Hippocampal formation (tissue), 2 donors: Measurements from ENCODE around the gene LRRC37A2.
"Not testable (repeated sequence)": the region's sequence is repeated elsewhere in the genome, so short reads cannot be mapped to it uniquely, and the experiment has no call there.

Experiments
- DNase-seq, 2 donors: peaks; one replicate each; lab custom pipeline; 2025; lab: John Stamatoyannopoulos, UW

Gene LRRC37A2

GRCh38 chr17:46512168-46512567 lies at the start of gene LRRC37A2:
LRRC37A2 (plus strand) TSS chr17:46512468; CDS start chr17:46512713, 245 bp downstream.
- DNase-seq: not testable (repeated sequence)

DNA sequence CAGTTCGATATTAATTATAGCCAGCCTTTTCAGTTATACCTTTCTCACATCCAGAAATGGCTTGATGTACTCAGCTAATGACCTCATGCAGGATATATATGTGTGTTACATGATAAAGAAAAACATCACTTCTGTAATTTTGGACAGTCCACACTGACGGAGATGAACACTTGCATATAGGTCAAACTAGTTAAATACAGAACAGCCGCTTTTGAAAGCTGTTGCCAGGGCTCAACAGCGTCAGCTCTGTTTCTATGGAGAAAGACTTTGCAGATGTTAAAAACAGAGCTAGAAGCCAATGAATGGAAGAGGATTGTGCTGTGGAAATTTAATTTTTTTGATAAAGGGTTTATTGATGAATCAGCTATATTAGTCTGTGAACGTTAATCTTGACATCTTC lies 44.6 kb upstream of the LRRC37A2 start:
- not testable (repeated sequence) for DNase-seq

GRCh38 chr17:46474489-46474888 lies 37.8 kb upstream of the LRRC37A2 start:
- DNase-seq: not testable (repeated sequence)

- DNase-seq: not testable (repeated sequence)
These were observed 36.7 kb upstream of the LRRC37A2 start for GRCh38 chr17:46475583-46475982.

DNA sequence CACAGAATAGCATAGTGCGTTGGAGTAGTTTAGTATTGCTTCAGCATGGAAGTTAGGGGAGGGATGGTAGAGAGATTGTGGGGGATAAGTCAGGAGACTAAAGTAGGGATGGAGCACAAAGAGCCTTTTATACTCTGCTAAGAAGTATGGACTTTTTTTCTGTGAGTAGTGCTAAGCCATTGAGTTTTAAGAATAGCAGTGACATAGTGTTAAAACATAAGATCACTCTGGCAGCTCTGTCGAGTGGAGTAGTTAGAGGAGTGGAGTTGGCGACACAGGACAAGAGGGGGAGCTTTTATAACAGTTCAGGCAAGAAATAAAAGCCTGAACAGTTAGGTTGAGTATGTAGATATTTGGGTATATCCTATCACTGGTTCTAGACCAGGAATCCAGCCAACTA lies 33.4 kb upstream of the LRRC37A2 start:
- not testable (repeated sequence) for DNase-seq

DNA sequence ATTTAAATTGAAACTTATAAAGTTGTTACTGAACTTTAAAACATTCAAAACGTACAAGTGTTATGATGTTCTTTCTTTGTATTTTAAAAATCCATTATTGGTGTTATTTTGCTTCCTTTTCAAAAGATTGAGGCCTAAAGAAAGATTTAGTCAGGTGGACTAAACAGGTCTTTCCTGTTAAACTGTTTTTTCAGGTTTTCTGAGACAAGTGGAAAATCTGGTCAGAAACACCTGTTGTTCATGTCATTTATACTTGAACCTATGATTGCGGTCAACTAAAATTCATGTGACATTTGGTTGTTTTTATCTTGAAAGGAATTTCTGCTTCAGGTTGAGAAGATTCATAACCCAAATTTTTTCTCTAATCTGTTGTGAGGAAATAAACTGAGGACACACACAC lies 31.0 kb upstream of the LRRC37A2 start:
- not testable (repeated sequence) for DNase-seq

GRCh38 chr17:46492021-46492420 lies 20.2 kb upstream of the LRRC37A2 start:
- DNase-seq: not testable (repeated sequence)

DNA sequence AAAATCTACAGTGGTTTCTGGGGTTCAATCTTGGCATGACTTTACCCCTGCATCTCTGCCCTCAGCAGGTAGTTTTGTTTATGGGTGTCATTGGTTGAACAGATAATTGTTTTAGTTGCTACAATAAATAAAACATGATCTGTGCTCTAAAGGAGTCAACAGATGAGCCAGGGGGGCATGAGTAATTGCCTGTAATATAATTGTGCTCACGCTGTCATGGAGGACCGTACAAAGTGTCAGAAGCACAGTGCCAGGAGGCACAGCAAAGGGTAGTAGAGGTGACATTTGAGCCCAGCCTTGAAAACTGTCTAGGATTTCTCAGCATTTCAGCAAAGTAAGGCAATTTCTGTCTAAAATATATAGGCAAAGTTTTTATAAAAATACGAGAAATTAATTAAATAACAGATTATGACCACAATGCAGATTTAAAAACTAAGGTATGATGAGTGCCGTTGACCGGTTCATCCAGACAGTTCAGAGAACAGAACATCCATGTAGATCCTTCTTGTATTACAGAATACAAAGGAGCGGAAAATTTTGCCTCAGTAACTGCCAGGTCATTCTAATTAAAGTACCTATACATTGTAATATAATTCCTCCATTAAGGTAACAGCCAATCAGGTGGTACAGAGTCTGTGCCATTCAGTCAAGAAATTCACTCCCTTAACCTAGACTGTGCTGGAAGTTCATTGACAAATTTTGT lies 12.7 kb upstream of the LRRC37A2 start:
- DNase-seq: not testable (repeated sequence)

- DNase-seq: not testable (repeated sequence)
These were observed 6.4 kb upstream of the LRRC37A2 start for GRCh38 chr17:46505896-46506295.

- DNase-seq: not testable (repeated sequence)
These were observed 22.4 kb downstream of the LRRC37A2 start for GRCh38 chr17:46534716-46535115.

GRCh38 chr17:46548607-46549006 lies 36.3 kb downstream of the LRRC37A2 start:
- DNase-seq: not testable (repeated sequence)

DNA sequence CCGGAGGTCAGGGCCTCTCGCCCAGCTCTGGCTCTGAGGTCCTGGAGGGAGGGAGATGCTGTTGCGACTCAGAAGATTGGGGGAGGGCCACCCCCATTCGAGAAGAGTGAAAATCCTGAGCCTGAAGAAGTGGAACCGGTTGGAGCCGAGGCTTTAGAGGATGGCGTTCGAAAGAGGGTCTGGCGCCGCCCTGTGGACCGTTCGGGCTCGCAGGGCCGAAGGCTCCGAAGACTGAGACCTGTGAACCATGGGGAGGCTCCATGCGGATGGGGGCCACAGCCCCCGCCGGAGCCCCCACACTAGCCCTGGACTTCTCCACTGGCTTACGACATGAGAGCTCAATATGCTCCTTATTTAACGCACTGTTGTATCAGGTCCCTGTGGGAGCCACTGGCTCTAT lies 46.9 kb downstream of the LRRC37A2 start:
- DNase-seq: not testable (repeated sequence)

DNA sequence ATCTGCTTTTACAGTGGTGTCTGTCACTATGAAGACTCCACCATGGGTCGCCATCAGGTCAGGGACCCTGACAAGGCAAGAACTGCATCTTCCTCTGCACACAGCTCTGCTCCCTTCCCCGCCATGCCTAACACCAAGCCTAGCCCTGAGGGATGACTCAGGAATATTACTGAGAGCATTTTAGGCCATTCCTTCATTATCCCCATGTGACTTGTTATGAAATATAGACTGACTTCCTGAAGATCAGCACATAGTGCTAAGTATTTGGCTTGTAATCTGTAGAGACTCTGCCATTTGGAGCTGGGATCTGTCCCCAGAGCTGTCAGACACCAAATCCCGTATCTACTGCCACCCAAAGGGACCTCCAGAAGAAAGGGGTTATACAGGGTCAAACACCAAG lies 47.8 kb downstream of the LRRC37A2 start:
- not testable (repeated sequence) for DNase-seq

DNA sequence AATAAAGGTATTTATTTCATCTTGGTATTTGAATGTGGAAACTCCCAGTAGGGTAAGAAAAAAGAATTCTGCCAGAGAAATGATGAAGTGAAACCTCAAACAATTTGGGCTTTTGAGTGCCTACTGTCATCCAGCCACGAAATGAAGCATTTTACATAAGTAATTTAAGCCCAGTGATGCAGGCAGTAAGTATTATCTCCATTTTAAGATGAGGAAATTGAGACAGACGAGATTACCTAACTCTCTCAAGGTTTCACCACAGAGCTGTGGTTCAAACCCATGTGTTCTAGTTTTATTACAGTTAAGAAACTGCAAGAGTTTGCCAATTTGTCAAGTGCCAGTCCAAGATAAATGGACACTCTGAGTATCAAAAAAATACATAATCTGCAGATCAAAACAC lies 54.0 kb downstream of the LRRC37A2 start:
- not testable (repeated sequence) for DNase-seq

GRCh38 chr17:46566980-46567379 lies 54.7 kb downstream of the LRRC37A2 start:
- not testable (repeated sequence) for DNase-seq

DNA sequence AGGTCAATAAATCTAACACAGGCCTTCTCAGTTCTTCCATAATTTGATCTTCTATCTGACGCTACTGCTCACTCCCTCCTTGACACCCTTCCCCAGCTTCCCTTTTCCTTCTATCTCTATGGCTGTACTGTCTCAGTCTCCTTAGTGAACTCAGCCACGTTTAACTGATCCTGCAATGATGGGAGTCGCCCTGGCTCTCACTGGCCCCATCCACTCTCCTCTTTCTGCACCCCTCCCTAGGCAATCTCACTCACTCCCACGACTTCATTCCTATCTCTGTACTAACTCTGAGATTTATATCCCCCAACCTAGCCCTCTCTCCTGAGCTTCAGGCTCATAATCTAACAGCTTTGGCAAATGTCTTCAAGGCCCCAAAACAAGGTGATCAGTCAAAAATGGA lies 59.5 kb downstream of the LRRC37A2 start:
- not testable (repeated sequence) for DNase-seq

GRCh38 chr17:46579083-46580075 lies 67.1 kb downstream of the LRRC37A2 start, which contains the start of gene ARL17A:
ARL17A (minus strand) TSS chr17:46579691; CDS start chr17:46576322, 3,369 bp downstream.
- not testable (repeated sequence) for DNase-seq

- DNase-seq: not testable (repeated sequence)
These were observed 67.8 kb downstream of the LRRC37A2 start for GRCh38 chr17:46580082-46580481.

DNA sequence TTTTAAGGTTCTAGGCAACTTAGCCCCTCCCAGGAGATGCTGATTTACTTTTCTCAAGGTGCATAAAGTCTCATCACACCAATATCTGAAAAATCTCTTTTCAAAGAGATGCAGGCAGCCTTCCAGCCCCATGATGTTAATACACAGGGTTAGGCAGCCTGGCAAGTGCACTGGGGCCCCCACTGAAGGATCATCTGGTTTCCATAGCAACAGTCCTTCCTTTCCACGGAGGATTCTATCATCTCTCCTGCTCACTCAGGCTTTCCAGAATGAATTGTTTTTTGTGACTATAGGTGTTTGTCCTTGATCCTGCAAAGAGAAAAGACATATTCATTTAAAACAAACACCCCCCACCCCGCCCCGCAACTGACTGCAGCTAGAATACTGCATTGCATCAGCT lies 73.2 kb downstream of the LRRC37A2 start:
- not testable (repeated sequence) for DNase-seq

- DNase-seq: not testable (repeated sequence)
These were observed 78.2 kb downstream of the LRRC37A2 start, which contains the start of gene NSF for GRCh38 chr17:46590157-46591146. NSF (plus strand) TSS chr17:46590669; CDS start chr17:46590776, 107 bp downstream.

- not testable (repeated sequence) for DNase-seq
These were observed 79.1 kb downstream of the LRRC37A2 start for GRCh38 chr17:46591332-46591731.
